SK-N-SH (cell line): ENCODE measurements around the gene TEX38.
"Not testable (repeated sequence)": the region's sequence is repeated elsewhere in the genome, so short reads cannot be mapped to it uniquely, and the experiment has no call there.

ENCODE experiments used
- CTCF ChIP-seq: fragments of 200-600 bp; sonication (generic); IDR thresholded peaks from 2 replicates; pipeline ENCODE4 v1.6.1; 2017; ENCODE audit warnings: antibody characterized with exemption, mild to moderate bottlenecking, moderate library complexity
- EP300 ChIP-seq, 2 experiments: IDR thresholded peaks; 2 replicates each; pipeline versions ENCODE4 v1.4.0 to v1.6.1; 2012; ENCODE audit warnings: borderline replicate concordance in 1 of 2, low read depth in 1 of 2, low read length in 1 of 2
- GABPA ChIP-seq: IDR thresholded peaks from 2 replicates; pipeline ENCODE4 v1.4.0; 2012; ENCODE audit warnings: low read depth, mild to moderate bottlenecking
- JUND ChIP-seq: IDR thresholded peaks from 2 replicates; pipeline ENCODE4 v1.4.0; 2012
- NRF1 ChIP-seq: IDR thresholded peaks from 2 replicates; pipeline ENCODE4 v1.6.1; 2012; ENCODE audit warnings: low read depth, mild to moderate bottlenecking, low read length
- RAD21 ChIP-seq: IDR thresholded peaks from 2 replicates; pipeline ENCODE4 v1.6.1; 2012; ENCODE audit warnings: mild to moderate bottlenecking, low read length
- SMC3 ChIP-seq: IDR thresholded peaks from 2 replicates; pipeline ENCODE4 v1.6.1; 2012; ENCODE audit warnings: low read depth, low read length, improper control_type of control experiment

GRCh38 chr1:46654698-46655097, 17.0 kb upstream of the TEX38 start:
- TF ChIP-seq NRF1; GABPA; JUND; CTCF; SMC3; RAD21; EP300 (IDR thresholded peaks at IDR 0.05; ENCODE audit: borderline replicate concordance in 1 of 2, low read depth in 1 of 2, low read length in 1 of 2): not testable (repeated sequence)
